HepG2 (cell line): Measurements from ENCODE around the gene CLASP1. TPM values are rescaled to one million over a fixed set of nuclear protein-coding genes. Genes with fewer than 3 reads are reported as not detected.

Experiments
- AFF4 ChIP-seq: sonication (generic); formaldehyde crosslinking; IDR thresholded peaks from 2 replicates; pipeline ENCODE4 v1.4.0; 2020; ENCODE audit warnings: missing genetic modification reagents
- CAMTA2 ChIP-seq: sonication (generic); formaldehyde crosslinking; IDR thresholded peaks from 2 replicates; pipeline ENCODE4 v1.4.0; 2020; ENCODE audit warnings: mild to moderate bottlenecking, missing genetic modification reagents, borderline replicate concordance
- CBX1 ChIP-seq: IDR thresholded peaks from one replicate; pipeline ENCODE4 v1.6.1; 2016; ENCODE audit warnings: antibody characterized with exemption, low read depth
- CEBPB ChIP-seq: IDR thresholded peaks from 2 replicates; pipeline ENCODE4 v1.6.1; 2011; ENCODE audit warnings: low read depth, low read length, improper control_type of control experiment, borderline replicate concordance
- CENPX ChIP-seq: sonication (generic); formaldehyde crosslinking; IDR thresholded peaks from 2 replicates; pipeline ENCODE4 v1.9.0; 2021; ENCODE audit warnings: mild to moderate bottlenecking, missing genetic modification reagents, moderate library complexity
- DNMT3B ChIP-seq: conservative IDR thresholded peaks from 2 replicates; pipeline ENCODE4 v1.6.1; 2016; ENCODE audit warnings: missing biosample characterization, control low read depth
- ELF1 ChIP-seq: sonication (generic); formaldehyde crosslinking; IDR thresholded peaks from 2 replicates; pipeline ENCODE4 v1.4.0; 2020; ENCODE audit warnings: missing genetic modification reagents
- EP300 ChIP-seq, 3 experiments: sonication (generic) in 1 of 3; formaldehyde crosslinking in 1 of 3; IDR thresholded peaks; 2 replicates each; pipeline versions ENCODE4 v1.5.1 to v1.6.1; 2011 to 2020; ENCODE audit warnings: low read depth in 2 of 3, low read length in 2 of 3, borderline replicate concordance in 1 of 3, improper control_type of control experiment in 1 of 3, mild to moderate bottlenecking in 1 of 3, missing genetic modification reagents in 1 of 3, moderate library complexity in 1 of 3
- FIP1L1 ChIP-seq: fragments of 200-400 bp; formaldehyde crosslinking; IDR thresholded peaks from 2 replicates; pipeline ENCODE4 v1.6.1; 2018; ENCODE audit warnings: low read depth, mild to moderate bottlenecking, low read length, moderate library complexity, borderline replicate concordance; ENCODE audit not compliant: insufficient read depth
- KAT2B ChIP-seq: fragments of 150-350 bp; IDR thresholded peaks from 2 replicates; pipeline ENCODE4 v1.6.1; 2014; ENCODE audit warnings: low read depth, low read length, borderline replicate concordance
- MATR3 ChIP-seq: sonication (generic); formaldehyde crosslinking; IDR thresholded peaks from 2 replicates; pipeline ENCODE4 v1.4.0; 2020; ENCODE audit warnings: missing genetic modification reagents
- NFYB ChIP-seq: sonication (generic); formaldehyde crosslinking; IDR thresholded peaks from 2 replicates; pipeline ENCODE4 v1.4.0; 2020; ENCODE audit warnings: missing genetic modification reagents
- REXO4 ChIP-seq: sonication (generic); formaldehyde crosslinking; IDR thresholded peaks from 2 replicates; pipeline ENCODE4 v1.8.0; 2022; ENCODE audit warnings: missing genetic modification reagents, mild to moderate bottlenecking, borderline replicate concordance
- RFX5 ChIP-seq: IDR thresholded peaks from 2 replicates; pipeline ENCODE4 v1.6.1; 2011; ENCODE audit warnings: low read depth, low read length, improper control_type of control experiment
- SMAD9 ChIP-seq: sonication (generic); formaldehyde crosslinking; IDR thresholded peaks from 2 replicates; pipeline ENCODE4 v1.5.1; 2020; ENCODE audit warnings: mild to moderate bottlenecking, missing genetic modification reagents
- SMARCE1 ChIP-seq: fragments of 450-650 bp; IDR thresholded peaks from 2 replicates; pipeline ENCODE4 v1.6.1; 2017; ENCODE audit warnings: borderline replicate concordance
- SRY ChIP-seq: sonication (generic); formaldehyde crosslinking; IDR thresholded peaks from 2 replicates; pipeline ENCODE4 v1.8.0; 2022; ENCODE audit warnings: mild to moderate bottlenecking, missing genetic modification reagents
- TGIF2 ChIP-seq: IDR thresholded peaks from 2 replicates; pipeline ENCODE4 v1.6.1; 2016; ENCODE audit warnings: control low read depth, missing compliant biosample characterization
- ZBTB39 ChIP-seq: sonication (generic); formaldehyde crosslinking; IDR thresholded peaks from 2 replicates; pipeline ENCODE4 v1.5.0; 2020; ENCODE audit warnings: missing genetic modification reagents
- ZFP41 ChIP-seq: sonication (generic); formaldehyde crosslinking; IDR thresholded peaks from 2 replicates; pipeline ENCODE4 v1.4.0; 2020; ENCODE audit warnings: mild to moderate bottlenecking, missing genetic modification reagents, borderline replicate concordance
- ZGPAT ChIP-seq: IDR thresholded peaks from 2 replicates; pipeline ENCODE4 v1.6.1; 2016; ENCODE audit warnings: mild to moderate bottlenecking
- ZNF232 ChIP-seq: sonication (generic); formaldehyde crosslinking; IDR thresholded peaks from 2 replicates; pipeline ENCODE4 v1.4.0; 2020; ENCODE audit warnings: missing genetic modification reagents, borderline replicate concordance
- ZNF333 ChIP-seq: sonication (generic); formaldehyde crosslinking; IDR thresholded peaks from 2 replicates; pipeline ENCODE4 v1.4.0; 2020; ENCODE audit warnings: mild to moderate bottlenecking, missing genetic modification reagents, borderline replicate concordance
- ZNF382 ChIP-seq: sonication (generic); formaldehyde crosslinking; IDR thresholded peaks from 2 replicates; pipeline ENCODE4 v1.5.0; 2020; ENCODE audit warnings: missing genetic modification reagents, mild to moderate bottlenecking, borderline replicate concordance
- ZSCAN31 ChIP-seq: sonication (generic); formaldehyde crosslinking; IDR thresholded peaks from 2 replicates; pipeline ENCODE4 v1.5.0; 2020; ENCODE audit warnings: low read depth, mild to moderate bottlenecking, missing genetic modification reagents
- polyA plus RNA-seq, 8 experiments: library from polyadenylated mRNA; depleted of rRNA in 3 of 8; stranded (reverse) in 7 of 8; unstranded in 1 of 8; fragments of >200 nt; fragmentation: Illumina TruSeq in 4 of 8; extraction: Trizol in 4 of 8; gene quantifications; 2 replicates each; pipeline versions ENCODE4 v1.2.1 to v1.2.3, GENCODE V29; 2011 to 2016; ENCODE audit warnings: low read depth in 4 of 8, missing spikeins in 1 of 8, mixed read lengths in 1 of 8; ENCODE audit not compliant: insufficient read depth in 1 of 8
- total RNA-seq, 5 experiments: library from RNA; depleted of rRNA; stranded (reverse); fragments of >200 nt; fragmentation: Illumina TruSeq; extraction: Trizol; gene quantifications; 2 replicates each; pipeline ENCODE4 v1.2.3, GENCODE V29; 2016; ENCODE audit warnings: low read depth in 1 of 5

The CLASP1 gene
- total and polyA plus RNA-seq, 2 of the 13 experiments (the other 11 are each of a cell fraction or from before 2014, with no cell fraction given): 11.7 to 47.9 TPM

GRCh38 chr2:121659933-121660332 lies 10.7 kb upstream of the CLASP1 start (continued):
- TF ChIP-seq AFF4 (CRISPR knock-in tag) (no peak), CAMTA2 (no peak), ZNF333 (CRISPR knock-in tag) (no peak), ZNF382 (CRISPR knock-in tag) (no peak), CBX1 (no peak), ZFP41 (CRISPR knock-in tag) (no peak), ELF1 (CRISPR knock-in tag) (0 out of 2 replicates have a peak, but pooled peaks have one; percentile 39), RFX5 (no peak), EP300 (IDR thresholded peaks at IDR 0.05; ENCODE audit: low read depth in 2 of 2, low read length in 2 of 2) (peak in 1 of 2 experiments; percentile 17; a peak in 1 of 4 replicates), EP300 (CRISPR knock-in tag; IDR thresholded peaks at IDR 0.05; ENCODE audit: borderline replicate concordance) (no peak), FIP1L1 (no peak), DNMT3B (CRISPR knock-in tag) (no peak), KAT2B (no peak), SMAD9 (CRISPR knock-in tag) (no peak), TGIF2 (CRISPR knock-in tag) (no peak), ZNF232 (0 out of 2 replicates have a peak, but pooled peaks have one; percentile 52), ZGPAT (CRISPR knock-in tag) (peak; percentile 63; the same call in 1 of the 2 replicates), REXO4 (no peak), SRY (CRISPR knock-in tag) (no peak), ZSCAN31 (CRISPR knock-in tag) (no peak), CENPX (no peak), CEBPB (no peak), MATR3 (no peak), NFYB (CRISPR knock-in tag) (no peak), SMARCE1 (no peak), ZBTB39 (CRISPR knock-in tag) (no peak)
